IMR-90 (cell line): Measurements from ENCODE around the gene DYRK1B. TPM values are rescaled to one million over a fixed set of nuclear protein-coding genes. Genes with fewer than 3 reads are reported as not detected.

Source experiments
- ATAC-seq: fragments of 200-7000 bp; cut with Tn5 transposase; 2 replicates; pipeline ENCODE4 v1.9.1; 2020; ENCODE audit warnings: low read depth, mild to moderate bottlenecking, moderate library complexity
- BruUV-seq: library from RNA; stranded (reverse); fragments of 400-500 nt; replicated peaks from 2 replicates; lab custom pipeline; 2021; lab: Mats Ljungman, UMichigan
- CTCF ChIA-PET: fragments of 300-600 bp; formaldehyde crosslinking; extraction: SDS; loops from one replicate; lab custom pipeline; 2021; ENCODE audit warnings: antibody characterized with exemption; lab: Yijun Ruan, JAX
- POLR2A ChIA-PET: fragments of 300-600 bp; sonication (Branson Sonifier 250); formaldehyde crosslinking; loops from one replicate; lab custom pipeline; 2022; ENCODE audit warnings: antibody characterized with exemption; ENCODE audit not compliant: unreplicated experiment; lab: Charles Lee
- DNase-seq: peaks from one replicate; pipeline ENCODE4 v3.0.0; 2013
- H2AFZ ChIP-seq: replicated peaks from 2 replicates; pipeline ENCODE3; 2013; ENCODE audit warnings: low read length, mild to moderate bottlenecking; ENCODE audit not compliant: poor library complexity
- H2AK5ac ChIP-seq: 2 replicates; pipeline ENCODE4 v1.6.1; 2013; ENCODE audit warnings: low read depth, low read length, inconsistent platforms
- H2AK9ac ChIP-seq: replicated peaks from 2 replicates; pipeline ENCODE3; 2013; ENCODE audit warnings: mild to moderate bottlenecking, low read depth, low read length, moderate library complexity; ENCODE audit not compliant: poor library complexity
- H2BK120ac ChIP-seq: 2 replicates; pipeline ENCODE4 v1.6.1; 2013; ENCODE audit warnings: low read depth, low read length, inconsistent platforms
- H2BK15ac ChIP-seq: 3 replicates; pipeline ENCODE4 v1.6.1; 2013; ENCODE audit warnings: low read depth, low read length, inconsistent platforms
- H2BK20ac ChIP-seq: 2 replicates; pipeline ENCODE4 v1.6.1; 2013; ENCODE audit warnings: low read depth, mild to moderate bottlenecking, inconsistent platforms, low read length, moderate library complexity
- H2BK5ac ChIP-seq: 2 replicates; pipeline ENCODE4 v1.6.1; 2013; ENCODE audit warnings: mild to moderate bottlenecking, low read depth, low read length, inconsistent platforms; ENCODE audit not compliant: poor library complexity, severe bottlenecking
- H3K14ac ChIP-seq: replicated peaks from 2 replicates; pipeline ENCODE4 v1.6.1; 2013; ENCODE audit warnings: low read depth, low read length, inconsistent platforms
- H3K18ac ChIP-seq: 2 replicates; pipeline ENCODE4 v1.6.1; 2013; ENCODE audit warnings: low read depth, low read length, control low read depth
- H3K23ac ChIP-seq: 2 replicates; pipeline ENCODE4 v1.6.1; 2013; ENCODE audit warnings: low read depth, low read length, inconsistent platforms
- H3K27ac ChIP-seq: 2 replicates; pipeline ENCODE4 v1.5.1; 2013; ENCODE audit warnings: mild to moderate bottlenecking, control low read depth, low read length; ENCODE audit not compliant: insufficient read depth
- H3K27me3 ChIP-seq: 2 replicates; pipeline ENCODE4 v1.6.1; 2013; ENCODE audit warnings: low read length; ENCODE audit not compliant: control insufficient read depth, insufficient read depth
- H3K36me3 ChIP-seq: 2 replicates; pipeline ENCODE4 v1.6.1; 2013; ENCODE audit warnings: low read length, mixed read lengths; ENCODE audit not compliant: control insufficient read depth, insufficient read depth
- H3K4ac ChIP-seq: 2 replicates; pipeline ENCODE4 v1.6.1; 2013; ENCODE audit warnings: low read depth, low read length, inconsistent platforms
- H3K4me1 ChIP-seq: 2 replicates; pipeline ENCODE4 v1.6.1; 2013; ENCODE audit warnings: low read length, mixed read lengths; ENCODE audit not compliant: control insufficient read depth, insufficient read depth
- H3K4me2 ChIP-seq: 2 replicates; pipeline ENCODE4 v1.6.1; 2013; ENCODE audit warnings: low read depth, mild to moderate bottlenecking, control low read depth, low read length, moderate library complexity
- H3K4me3 ChIP-seq: 2 replicates; pipeline ENCODE4 v1.5.1; 2013; ENCODE audit warnings: low read depth, mild to moderate bottlenecking, control low read depth, low read length, moderate library complexity; ENCODE audit not compliant: insufficient read depth
- H3K56ac ChIP-seq: 2 replicates; pipeline ENCODE4 v1.6.1; 2013; ENCODE audit warnings: low read length, inconsistent platforms; ENCODE audit not compliant: insufficient read depth; ENCODE audit errors: extremely low read depth
- H3K79me1 ChIP-seq, 2 experiments: 2 replicates each; pipeline ENCODE4 v1.6.1; 2013; ENCODE audit warnings: low read length in 2 of 2, inconsistent platforms in 1 of 2, low read depth in 1 of 2
- H3K9ac ChIP-seq: 2 replicates; pipeline ENCODE4 v1.6.1; 2013; ENCODE audit warnings: low read depth, low read length, control low read depth
- H3K9me1 ChIP-seq: 2 replicates; pipeline ENCODE4 v1.6.1; 2013; ENCODE audit warnings: low read length, inconsistent platforms; ENCODE audit not compliant: insufficient read depth
- H3K9me3 ChIP-seq: 2 replicates; pipeline ENCODE4 v1.6.1; 2013; ENCODE audit warnings: low read length; ENCODE audit not compliant: control insufficient read depth, insufficient read depth
- H4K20me1 ChIP-seq: 2 replicates; pipeline ENCODE4 v1.6.1; 2013; ENCODE audit warnings: low read length, inconsistent platforms; ENCODE audit not compliant: insufficient read depth
- H4K5ac ChIP-seq: 2 replicates; pipeline ENCODE4 v1.6.1; 2013; ENCODE audit warnings: mild to moderate bottlenecking, low read depth, low read length, control low read depth
- H4K8ac ChIP-seq, 2 experiments: 2 replicates each; pipeline ENCODE4 v1.6.1; 2013; ENCODE audit warnings: low read depth in 2 of 2, low read length in 2 of 2, control low read depth in 1 of 2, inconsistent platforms in 1 of 2
- H4K91ac ChIP-seq: 2 replicates; pipeline ENCODE4 v1.6.1; 2013; ENCODE audit warnings: low read depth, low read length, inconsistent platforms; ENCODE audit not compliant: insufficient read depth
- BHLHE40 ChIP-seq: fragments of 150-350 bp; IDR thresholded peaks from 2 replicates; pipeline ENCODE4 v1.6.1; 2016; ENCODE audit warnings: mild to moderate bottlenecking, low read depth, low read length
- CEBPB ChIP-seq: IDR thresholded peaks from 2 replicates; pipeline ENCODE4 v1.6.1; 2012; ENCODE audit warnings: low read depth, low read length, improper control_type of control experiment
- CHD1 ChIP-seq: IDR thresholded peaks from 2 replicates; pipeline ENCODE4 v1.6.1; 2012; ENCODE audit warnings: low read depth, low read length, improper control_type of control experiment
- FOS ChIP-seq: fragments of 150-350 bp; IDR thresholded peaks from 2 replicates; pipeline ENCODE4 v1.6.1; 2016; ENCODE audit warnings: low read depth, low read length
- MAFK ChIP-seq: IDR thresholded peaks from 2 replicates; pipeline ENCODE4 v1.6.1; 2012; ENCODE audit warnings: low read depth, low read length, improper control_type of control experiment
- MAZ ChIP-seq: IDR thresholded peaks from 2 replicates; pipeline ENCODE4 v1.6.1; 2012; ENCODE audit warnings: low read depth, mild to moderate bottlenecking, low read length, improper control_type of control experiment, moderate library complexity, borderline replicate concordance
- MXI1 ChIP-seq: IDR thresholded peaks from 2 replicates; pipeline ENCODE4 v1.6.1; 2012; ENCODE audit warnings: low read depth, mild to moderate bottlenecking, low read length, moderate library complexity, borderline replicate concordance
- NFE2L2 ChIP-seq: fragments of 150-350 bp; IDR thresholded peaks from 2 replicates; pipeline ENCODE4 v1.6.1; 2016; ENCODE audit warnings: low read depth, mild to moderate bottlenecking, low read length
- POLR2A ChIP-seq: IDR thresholded peaks from 2 replicates; pipeline ENCODE4 v1.6.1; 2012; ENCODE audit warnings: mild to moderate bottlenecking, low read depth, low read length
- RAD21 ChIP-seq: IDR thresholded peaks from 2 replicates; pipeline ENCODE4 v1.6.1; 2012; ENCODE audit warnings: low read length, improper control_type of control experiment
- RCOR1 ChIP-seq: IDR thresholded peaks from 2 replicates; pipeline ENCODE4 v1.6.1; 2012; ENCODE audit warnings: mild to moderate bottlenecking, low read length, improper control_type of control experiment; ENCODE audit not compliant: insufficient replicate concordance
- RFX5 ChIP-seq: IDR thresholded peaks from 2 replicates; pipeline ENCODE4 v1.8.0; 2012; ENCODE audit warnings: low read depth, mild to moderate bottlenecking, low read length, moderate library complexity
- SMC3 ChIP-seq: fragments of 150-350 bp; IDR thresholded peaks from 2 replicates; pipeline ENCODE4 v1.6.1; 2016; ENCODE audit warnings: low read depth, mild to moderate bottlenecking, antibody characterized with exemption, low read length, moderate library complexity
- USF2 ChIP-seq: fragments of 150-350 bp; IDR thresholded peaks from 2 replicates; pipeline ENCODE4 v1.6.1; 2017; ENCODE audit warnings: mild to moderate bottlenecking, antibody characterized with exemption, low read length, low read depth
- whole genome bisulfite sequencing, 2 experiments: methylation state at CpG; one replicate each; pipeline versions ENCODE4 v1.1.5 to v1.1.7; 2013; ENCODE audit warnings: missing lambda C conversion rate in 2 of 2; ENCODE audit not compliant: insufficient read length in 1 of 2; ENCODE audit errors: extremely low coverage in 2 of 2; 5-methylcytosine and 5-hydroxymethylcytosine counted together
- dilution Hi-C: fragments of 300-500 bp; cut with HindIII; formaldehyde crosslinking; loops from one replicate; pipeline ENCODE4 v1.14.3; 2018; ENCODE audit warnings: low sequenced_read_pairs; ENCODE audit not compliant: unreplicated experiment
- in situ Hi-C: fragments of 300-500 bp; cut with MboI; formaldehyde crosslinking; loops from 3 replicates; pipeline ENCODE4 v1.14.3; 2019; ENCODE audit warnings: low sequenced_read_pairs, inconsistent platforms, mixed read lengths
- intact Hi-C: fragments of 100-400 bp; cut with micrococcal nuclease; formaldehyde crosslinking; loops from 2 replicates; pipeline ENCODE4 v1.10.0; 2022
- polyA plus RNA-seq, 3 experiments: library from polyadenylated mRNA; depleted of rRNA; stranded (reverse); fragments of >200 nt; gene quantifications; 2 replicates each; pipeline ENCODE4 v1.2.3, GENCODE V29; 2012; ENCODE audit warnings: low replicate concordance in 1 of 3
- total RNA-seq: library from RNA; depleted of rRNA; stranded (reverse); fragments of >200 nt; gene quantifications from 2 replicates; pipeline ENCODE4 v1.2.3, GENCODE V29; 2012
- TF ChIP-seq, protein P1 (sequence below): fragments of 150-350 bp; IDR thresholded peaks from 2 replicates; pipeline ENCODE4 v1.6.1; 2016; ENCODE audit warnings: low read depth, mild to moderate bottlenecking, low read length, moderate library complexity, borderline replicate concordance
- TF ChIP-seq, protein P2 (sequence below): conservative IDR thresholded peaks from 2 replicates; pipeline ENCODE4 v1.5.1; 2012; ENCODE audit warnings: mild to moderate bottlenecking, low read depth, low read length, improper control_type of control experiment

Gene DYRK1B
- total and polyA plus RNA-seq, 2 of the 4 experiments (the other 2 are of a cell fraction), result 2.7 to 11.4 TPM

DNA sequence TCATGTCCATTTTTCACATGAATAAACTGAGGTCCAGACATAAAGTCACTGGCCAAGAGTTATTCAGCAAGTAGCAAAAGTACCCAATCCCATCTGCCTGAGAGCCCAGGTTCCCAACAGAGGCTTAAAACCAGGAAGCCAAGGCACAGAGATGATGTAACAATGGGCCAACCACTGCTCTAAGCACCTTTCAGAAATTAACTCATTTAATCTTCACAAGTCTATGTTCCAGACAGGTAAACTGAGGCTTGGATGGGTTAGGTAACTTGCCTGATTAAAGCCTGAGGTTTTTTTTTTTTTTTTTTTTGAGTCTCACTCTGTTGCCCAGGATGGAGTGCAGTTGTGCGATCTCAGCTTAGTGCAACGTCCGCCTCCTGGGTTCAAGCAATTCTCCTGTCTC is 4.0 kb upstream of the DYRK1B start:
- H3K4ac ChIP-seq, result no peak overlapping the region
- peaks cover 5% of the 10 kb centered on the region for H3K4me1 ChIP-seq
- H3K23ac ChIP-seq, result no peak overlapping the region
- no peak overlapping the region for H2BK120ac ChIP-seq
- no peak overlapping the region for H2BK20ac ChIP-seq
- H4K5ac ChIP-seq, result no peak overlapping the region
- peaks cover 38% of the 10 kb centered on the region for H3K36me3 ChIP-seq
- H3K4me2 ChIP-seq, result no peak overlapping the region
- no peak overlapping the region for H3K18ac ChIP-seq
- no peak overlapping the region for H3K27ac ChIP-seq
- DNase-seq (no peak), ATAC-seq (no peak)
- H2AK5ac ChIP-seq, result no peak overlapping the region
- ChIA-PET CTCF (interaction anchor here (0.5 kb wide), 1 partner anchor 71 kb away, joined by 3 read pairs; no protein-coding TSS in a partner anchor), POLR2A (no interaction called here)
- WGBS, 2 experiments, result no CpG with 5 or more reads among the region's 3 CpGs
- H2BK15ac ChIP-seq, result no peak overlapping the region
- H3K56ac ChIP-seq, result no peak overlapping the region
- no peak overlapping the region for H2AK9ac ChIP-seq
- no peak overlapping the region for H3K9ac ChIP-seq
- dilution Hi-C loops, result no loop called here
- H4K91ac ChIP-seq, result no peak overlapping the region
- H2BK5ac ChIP-seq, result no peak overlapping the region
- intact Hi-C loops, result no loop called here
- H3K9me3 ChIP-seq, result no peaks in the 10 kb centered on the region
- in situ Hi-C loops, result loop anchor here (25.0 kb wide), 1 partner anchor 401 kb away; the partner anchor contains the start of genes RPS16 and SUPT5H
- TF ChIP-seq SMC3 (no peak), RAD21 (no peak), CHD1 (no peak), NFE2L2 (no peak), FOS (no peak), POLR2A (no peak), MXI1 (no peak), CEBPB (no peak), MAZ (no peak), BHLHE40 (no peak), RCOR1 (no peak), USF2 (no peak), MAFK (no peak), RFX5 (no peak)
- TF ChIP-seq, protein P1, sequence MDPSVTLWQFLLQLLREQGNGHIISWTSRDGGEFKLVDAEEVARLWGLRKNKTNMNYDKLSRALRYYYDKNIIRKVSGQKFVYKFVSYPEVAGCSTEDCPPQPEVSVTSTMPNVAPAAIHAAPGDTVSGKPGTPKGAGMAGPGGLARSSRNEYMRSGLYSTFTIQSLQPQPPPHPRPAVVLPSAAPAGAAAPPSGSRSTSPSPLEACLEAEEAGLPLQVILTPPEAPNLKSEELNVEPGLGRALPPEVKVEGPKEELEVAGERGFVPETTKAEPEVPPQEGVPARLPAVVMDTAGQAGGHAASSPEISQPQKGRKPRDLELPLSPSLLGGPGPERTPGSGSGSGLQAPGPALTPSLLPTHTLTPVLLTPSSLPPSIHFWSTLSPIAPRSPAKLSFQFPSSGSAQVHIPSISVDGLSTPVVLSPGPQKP, result no peak
- TF ChIP-seq, protein P2, sequence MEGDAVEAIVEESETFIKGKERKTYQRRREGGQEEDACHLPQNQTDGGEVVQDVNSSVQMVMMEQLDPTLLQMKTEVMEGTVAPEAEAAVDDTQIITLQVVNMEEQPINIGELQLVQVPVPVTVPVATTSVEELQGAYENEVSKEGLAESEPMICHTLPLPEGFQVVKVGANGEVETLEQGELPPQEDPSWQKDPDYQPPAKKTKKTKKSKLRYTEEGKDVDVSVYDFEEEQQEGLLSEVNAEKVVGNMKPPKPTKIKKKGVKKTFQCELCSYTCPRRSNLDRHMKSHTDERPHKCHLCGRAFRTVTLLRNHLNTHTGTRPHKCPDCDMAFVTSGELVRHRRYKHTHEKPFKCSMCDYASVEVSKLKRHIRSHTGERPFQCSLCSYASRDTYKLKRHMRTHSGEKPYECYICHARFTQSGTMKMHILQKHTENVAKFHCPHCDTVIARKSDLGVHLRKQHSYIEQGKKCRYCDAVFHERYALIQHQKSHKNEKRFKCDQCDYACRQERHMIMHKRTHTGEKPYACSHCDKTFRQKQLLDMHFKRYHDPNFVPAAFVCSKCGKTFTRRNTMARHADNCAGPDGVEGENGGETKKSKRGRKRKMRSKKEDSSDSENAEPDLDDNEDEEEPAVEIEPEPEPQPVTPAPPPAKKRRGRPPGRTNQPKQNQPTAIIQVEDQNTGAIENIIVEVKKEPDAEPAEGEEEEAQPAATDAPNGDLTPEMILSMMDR, result no peak
- H3K27me3 ChIP-seq, result no peaks in the 10 kb centered on the region
- H4K20me1 ChIP-seq, result peaks cover 14% of the 10 kb centered on the region
- peaks cover 17 to 41% of the 10 kb centered on the region in 2 experiments for H3K79me1 ChIP-seq
- H2AFZ ChIP-seq, result no peak overlapping the region
- H4K8ac ChIP-seq, result no peak overlapping the region
- no TSS peak for BruUV-seq
- no peak overlapping the region for H3K4me3 ChIP-seq
- no peak overlapping the region for H3K14ac ChIP-seq
- peaks cover 5% of the 10 kb centered on the region; the same call in 1 of the 2 replicates for H3K9me1 ChIP-seq
